Stimulated activated CD8-positive, alpha-beta memory T cell treated with anti-CD3 and anti-CD28 coated beads, Interleukin-7, amount 100 ng/mL, for 4 hours (primary cell): ENCODE data around the gene TAF5L.

Experiments used
- DNase-seq, 2 donors: peaks; one replicate each; pipeline ENCODE4 v3.0.0-alpha.2; 2020; ENCODE audit warnings: low read depth in 2 of 2

The TAF5L gene

GRCh38 chr1:229625915-229626831 lies at the start of gene TAF5L, which contains the start of gene URB2:
TSS of gene TAF5L (minus strand) at chr1:229626122. CDS start at chr1:229614482, 11,640 bp downstream.
TSS of gene URB2 (plus strand) at chr1:229626247. CDS start at chr1:229627634, 1,387 bp downstream.
- DNase-seq = peak; percentile 62 to 85

- no peak for DNase-seq
Observed at GRCh38 chr1:229675396-229675795, 49.5 kb upstream of the TAF5L start.

- no peak for DNase-seq
Observed at GRCh38 chr1:229674042-229674441, 48.1 kb upstream of the TAF5L start.

DNA sequence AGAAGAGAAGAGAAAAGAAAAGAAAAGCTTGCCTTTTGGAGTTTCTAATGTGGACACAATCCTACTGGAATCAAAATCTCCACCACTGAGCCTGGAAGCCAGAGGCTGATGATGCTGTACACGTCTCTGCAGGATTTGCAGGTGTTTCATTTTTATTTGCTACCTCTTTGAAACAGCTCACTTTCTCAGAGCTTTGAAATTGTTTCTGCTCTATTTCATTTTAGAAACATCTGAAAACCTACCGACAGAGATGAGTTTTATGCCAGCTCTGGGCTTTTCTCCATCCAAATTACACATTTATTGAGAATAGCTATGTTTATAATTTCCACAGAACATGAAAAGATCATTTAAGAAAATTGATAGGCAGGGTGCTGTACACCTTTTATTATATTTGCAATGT lies 46.3 kb upstream of the TAF5L start:
- no peak for DNase-seq

DNA sequence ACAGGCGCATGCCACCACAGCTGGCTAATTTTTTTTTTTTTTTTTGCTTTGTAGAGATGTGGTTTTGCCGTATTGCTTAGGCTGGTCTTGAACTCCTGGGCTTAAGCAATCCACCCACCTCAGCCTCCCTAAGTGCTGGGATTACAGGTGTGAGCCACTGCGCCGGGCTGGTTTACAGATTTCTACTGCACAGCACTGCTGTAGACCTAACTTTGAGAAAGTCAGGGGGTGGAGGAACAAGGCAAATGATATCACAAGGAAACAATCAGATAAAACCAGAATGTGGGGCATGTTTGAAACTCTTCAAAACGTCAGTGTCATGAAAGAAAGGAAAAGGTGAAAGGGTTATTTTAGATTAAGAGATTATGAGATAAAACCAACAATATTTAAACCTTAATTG lies 45.4 kb upstream of the TAF5L start:
- DNase-seq = no peak

- no peak for DNase-seq
Observed at GRCh38 chr1:229669333-229669732, 43.4 kb upstream of the TAF5L start.

DNA sequence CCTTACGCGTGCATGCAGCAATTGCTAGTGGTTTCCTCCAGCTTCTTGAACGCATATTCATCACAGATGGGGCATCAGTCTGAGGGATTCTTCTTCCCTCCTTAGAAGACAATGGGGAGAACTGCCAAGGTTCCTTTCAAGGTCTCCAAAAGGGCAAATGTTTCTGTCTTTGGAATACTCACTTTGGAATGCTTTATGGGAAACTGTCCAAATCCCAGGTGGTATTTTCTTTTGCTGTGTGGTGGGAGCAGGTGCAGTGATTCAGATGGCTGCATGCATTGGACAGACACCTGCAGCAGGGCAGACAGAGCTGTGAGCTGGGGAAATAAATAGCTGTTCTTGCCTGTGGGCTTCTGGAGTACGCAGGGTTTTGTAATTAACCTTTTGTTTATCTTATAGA lies 40.7 kb upstream of the TAF5L start:
- no peak for DNase-seq

- no peak for DNase-seq
Observed at GRCh38 chr1:229665912-229666558, 40.1 kb upstream of the TAF5L start.

DNA sequence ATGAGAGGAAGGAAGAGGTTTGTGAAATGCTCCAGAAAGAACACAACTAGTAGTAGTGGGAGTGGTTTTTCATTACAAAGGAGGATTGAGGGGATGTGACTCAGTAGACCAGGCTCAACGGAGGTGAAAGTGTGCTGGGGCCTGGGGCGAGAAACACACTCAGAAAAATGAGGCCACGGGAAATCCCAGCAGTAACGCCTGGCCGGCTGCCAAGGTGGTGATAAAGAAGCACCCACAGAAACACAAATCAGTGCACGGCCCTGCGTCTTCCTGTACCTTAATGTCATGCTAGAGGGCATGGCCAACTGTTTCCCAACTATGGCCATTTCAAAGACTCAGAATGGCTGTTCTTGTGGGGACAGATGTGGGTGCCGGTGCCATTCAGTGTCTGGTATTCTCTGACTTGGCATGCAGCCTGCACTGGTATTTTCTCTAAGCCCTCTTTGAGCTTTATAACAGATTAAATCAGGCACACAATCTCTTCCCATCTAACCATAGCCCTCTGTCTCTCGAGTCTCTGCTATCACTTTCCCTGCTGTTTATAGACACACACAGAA lies 38.3 kb upstream of the TAF5L start:
- DNase-seq = peak; percentile 77 to 78

- no peak for DNase-seq
Observed at GRCh38 chr1:229661897-229662296, 36.0 kb upstream of the TAF5L start.

DNA sequence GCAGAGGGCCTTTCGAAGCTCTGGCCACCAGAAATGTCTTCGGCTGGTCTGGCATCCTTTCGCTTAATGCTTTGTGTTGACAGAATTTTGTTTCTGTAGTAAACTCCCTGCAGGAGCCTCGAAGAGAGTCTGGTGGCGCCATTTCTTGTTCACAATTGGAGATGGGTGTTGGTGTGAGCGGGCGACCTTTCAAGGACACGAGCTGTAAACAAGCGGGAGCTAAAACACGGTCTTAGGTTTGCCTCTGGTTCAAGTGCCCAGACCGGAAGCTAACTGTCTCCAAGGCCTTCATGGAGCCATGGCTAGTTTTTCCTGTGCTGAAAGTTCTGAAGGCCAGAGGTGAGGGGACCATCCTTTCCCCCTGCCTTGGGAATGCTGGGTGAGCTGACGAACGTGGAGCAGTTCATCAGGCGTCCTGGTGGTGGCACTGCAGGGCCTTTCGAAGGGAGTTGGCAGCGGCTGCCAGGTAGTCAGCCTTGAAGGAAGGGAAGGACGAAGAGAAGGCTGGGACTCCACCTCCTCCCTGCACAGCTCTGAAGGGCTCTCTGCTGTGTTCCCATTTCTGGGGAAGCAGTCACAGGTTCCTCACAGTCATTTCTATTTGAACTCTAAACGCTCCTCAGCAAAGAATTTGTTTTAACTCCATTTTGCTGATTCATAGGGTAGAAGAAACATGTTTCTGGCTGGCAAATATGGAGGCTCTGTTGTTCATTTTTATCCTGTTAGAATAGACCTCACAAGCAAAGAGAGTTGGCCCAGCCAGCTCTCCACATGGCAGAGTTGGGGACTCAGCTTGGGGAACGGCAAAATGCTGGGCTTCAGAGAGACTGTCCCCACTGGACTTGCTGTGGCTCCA lies 35.3 kb upstream of the TAF5L start:
- peak; percentile 46 to 51 for DNase-seq

DNA sequence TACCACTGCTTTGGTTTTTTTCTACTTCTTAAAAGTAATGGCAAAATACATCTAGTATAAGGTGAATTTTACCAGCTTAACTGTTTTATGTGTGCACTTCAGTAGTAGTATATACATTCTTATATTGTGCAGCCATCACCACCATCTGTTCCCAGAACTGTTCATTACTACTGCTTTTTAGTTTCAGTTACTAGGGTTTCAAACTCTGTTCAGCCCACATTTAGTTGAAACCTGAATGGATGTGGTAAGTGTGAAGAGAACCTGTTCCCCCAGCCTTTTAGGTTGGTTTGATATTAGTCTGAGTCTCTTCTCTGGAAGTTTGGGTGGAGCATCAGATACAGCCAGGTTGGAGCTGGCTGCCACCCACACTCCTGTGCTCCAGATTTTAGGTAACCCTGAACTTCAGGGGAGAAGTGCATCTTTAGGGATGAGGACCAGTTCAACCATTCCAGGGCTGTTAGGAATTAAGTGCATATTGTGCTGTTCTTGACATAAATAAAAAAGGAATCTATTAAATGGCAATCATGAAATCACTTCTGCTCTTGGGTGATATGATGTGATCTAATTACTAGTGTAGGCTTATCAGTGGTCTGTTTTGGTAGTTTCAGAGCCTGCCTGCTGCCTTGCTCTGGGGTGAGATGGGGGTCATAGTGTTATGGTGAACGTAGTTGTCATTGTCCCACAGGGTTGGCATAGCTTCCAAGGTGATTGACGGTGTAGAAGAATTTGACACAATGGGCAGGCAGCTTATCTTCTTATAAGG lies 32.3 kb upstream of the TAF5L start:
- DNase-seq = no peak

GRCh38 chr1:229655781-229656180 lies 29.9 kb upstream of the TAF5L start:
- no peak for DNase-seq

DNA sequence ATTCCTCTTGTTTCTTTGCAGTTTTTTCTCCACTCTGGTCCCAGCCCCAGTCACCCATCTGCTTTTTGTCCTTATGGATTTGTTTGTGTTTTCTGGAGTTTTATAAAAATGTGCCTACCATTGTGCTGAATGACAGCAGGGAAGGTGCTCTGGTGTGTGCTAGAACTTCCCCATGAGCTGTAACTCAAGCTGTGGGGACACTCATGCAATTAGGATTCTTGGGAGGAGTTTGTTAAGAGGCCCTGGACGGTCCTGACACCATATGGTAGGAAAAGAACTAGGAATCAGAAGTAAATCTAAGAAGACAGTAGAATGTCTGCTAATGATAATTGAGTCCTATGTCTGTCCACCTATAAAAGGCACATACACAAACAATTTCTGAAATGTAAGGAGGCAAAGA lies 27.5 kb upstream of the TAF5L start:
- no peak for DNase-seq

DNA sequence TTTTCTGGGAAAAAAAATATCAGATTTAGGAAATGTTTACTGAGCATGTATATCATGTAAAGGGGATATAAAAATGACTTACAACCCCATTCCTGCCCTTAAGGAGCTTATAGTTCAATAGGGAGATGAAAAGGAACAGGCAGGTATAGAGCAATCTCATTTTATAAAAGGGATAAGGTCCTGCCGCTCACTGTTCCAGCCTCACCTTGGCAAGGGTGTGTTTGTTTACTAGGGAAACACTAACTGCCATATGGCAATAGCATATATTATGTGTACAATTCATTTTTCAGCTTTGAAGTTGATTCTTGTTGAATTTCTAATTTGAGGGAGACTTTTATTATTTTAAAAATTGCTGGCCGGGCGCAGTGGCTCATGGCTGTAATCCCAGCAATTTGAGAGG lies 25.6 kb upstream of the TAF5L start:
- no peak for DNase-seq

GRCh38 chr1:229650045-229650444 lies 24.1 kb upstream of the TAF5L start:
- DNase-seq = no peak

DNA sequence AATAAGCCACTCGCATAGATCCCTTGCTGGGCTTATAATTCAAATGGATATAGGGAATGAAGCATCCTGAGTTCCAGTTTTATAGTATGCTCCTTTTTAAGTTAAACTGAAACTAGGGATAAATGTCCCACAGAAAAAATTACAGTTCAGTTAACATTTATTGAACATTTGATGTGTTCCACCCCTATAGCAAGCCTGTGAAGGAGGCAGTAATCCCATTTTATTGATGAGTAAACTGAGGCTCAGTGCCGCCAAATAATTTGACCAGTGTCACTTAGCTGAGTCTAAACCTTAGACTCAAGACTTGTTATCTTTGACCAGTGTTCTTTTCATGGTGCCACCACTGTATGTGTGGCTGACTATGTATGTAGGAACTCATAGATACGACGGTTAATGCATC lies 22.5 kb upstream of the TAF5L start:
- no peak for DNase-seq

DNA sequence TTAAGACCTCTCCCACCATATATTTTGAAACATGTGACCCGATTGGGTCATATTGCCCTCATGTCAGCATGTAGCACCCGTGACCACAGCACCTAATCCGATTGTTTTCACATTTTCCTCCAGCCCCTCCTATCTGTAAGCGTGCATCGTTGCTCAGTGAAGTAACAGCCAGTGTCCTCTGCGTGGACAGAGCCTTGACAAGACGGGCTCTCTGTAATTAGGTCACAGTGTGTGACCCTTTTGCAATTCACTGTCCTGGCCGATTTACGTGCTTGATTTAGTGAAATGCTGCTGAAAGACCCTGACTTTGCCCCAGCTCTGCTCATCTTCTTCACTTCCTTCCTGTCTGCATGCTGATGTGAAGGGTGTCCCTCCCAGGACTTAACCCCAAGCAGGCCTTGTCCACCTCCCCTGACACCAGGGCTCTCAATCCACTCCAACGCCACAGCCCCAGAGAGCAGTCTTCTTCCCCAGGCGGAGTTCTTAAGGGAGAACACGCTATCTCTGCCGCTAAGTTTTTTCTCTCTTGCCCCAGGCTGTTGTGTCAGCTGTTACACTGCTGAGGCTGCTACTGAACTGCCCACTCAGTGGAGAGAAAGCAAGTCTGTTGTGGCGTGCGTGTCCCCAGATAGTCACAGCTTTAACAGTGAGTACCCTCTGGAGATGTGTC lies 19.5 kb upstream of the TAF5L start:
- DNase-seq = no peak

DNA sequence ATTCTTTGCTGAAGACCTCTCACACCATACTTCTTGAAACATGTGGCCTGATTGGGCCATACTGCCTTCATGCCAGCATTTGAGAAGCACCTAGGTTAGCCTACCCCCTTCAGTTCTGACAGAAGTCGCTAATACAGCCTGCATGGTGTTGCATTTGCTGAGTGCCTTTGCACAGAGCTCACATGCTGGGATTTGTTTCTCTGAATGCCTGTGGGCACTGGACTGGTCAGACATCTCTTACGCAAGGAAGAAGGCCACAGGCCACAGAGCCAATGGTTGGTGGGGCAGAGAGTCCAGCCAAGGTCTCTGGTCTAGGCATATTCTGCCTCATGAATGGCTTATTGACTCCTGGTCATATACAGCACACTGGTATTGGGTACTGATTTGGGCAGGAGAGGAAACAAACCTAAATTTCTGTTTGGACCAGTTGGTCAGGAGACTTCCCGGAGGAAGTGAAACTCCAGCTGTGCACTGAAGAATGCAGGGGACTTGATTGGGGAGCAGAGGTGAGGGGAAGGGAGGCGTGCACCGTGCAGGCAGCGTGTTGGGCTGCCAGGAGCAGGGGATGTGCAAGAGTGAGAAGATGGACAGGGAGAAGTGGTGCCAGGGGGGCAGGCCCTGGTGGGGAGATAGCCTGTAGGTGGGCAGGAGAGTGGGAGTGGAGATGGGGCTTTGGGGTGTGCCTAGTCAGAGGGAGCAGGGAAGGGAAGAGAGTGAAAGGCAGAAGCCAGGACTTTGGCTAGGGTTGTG lies 18.2 kb upstream of the TAF5L start:
- no peak for DNase-seq

DNA sequence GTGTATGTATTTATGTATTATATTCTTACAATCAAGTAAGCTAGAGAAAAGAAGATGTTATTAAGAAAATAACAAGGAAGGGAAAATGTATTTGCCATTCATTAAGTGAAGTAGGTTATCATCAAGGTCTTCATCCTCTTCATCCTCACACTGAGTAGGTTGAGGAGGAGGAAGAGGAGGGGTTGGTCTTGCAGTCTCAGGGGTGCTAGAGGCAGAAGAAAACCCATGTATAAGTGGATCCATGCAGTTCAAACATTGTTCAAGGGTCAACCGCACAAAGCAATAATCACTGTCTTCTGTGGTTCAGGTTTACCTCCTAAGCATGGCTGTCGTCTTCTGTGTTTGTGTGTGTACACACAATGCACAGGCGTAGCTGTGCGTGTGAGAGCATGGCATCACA lies 17.0 kb upstream of the TAF5L start:
- DNase-seq = no peak
